A549 (cell line): ENCODE data around the gene SV2C. TPM values are rescaled to one million over a fixed set of nuclear protein-coding genes. Genes with fewer than 3 reads are reported as not detected.
"Not testable (repeated sequence)": the region's sequence is repeated elsewhere in the genome, so short reads cannot be mapped to it uniquely, and the experiment has no call there.

Experiments used
- ATAC-seq, 2 experiments: fragments of 200-7000 bp in 1 of 2; fragments of >200 bp in 1 of 2; cut with Nextera tagmentation in 1 of 2; cut with Tn5 transposase in 1 of 2; 3 replicates each; pipeline versions ENCODE4 v1.8.0 to v1.9.1; 2018 to 2020; ENCODE audit warnings: mild to moderate bottlenecking in 1 of 2, moderate library complexity in 1 of 2
- CTCF ChIA-PET: fragments of 300-600 bp; sonication (Branson Sonifier 250); formaldehyde crosslinking; extraction: SDS; loops from one replicate; lab custom pipeline; 2021; ENCODE audit warnings: antibody characterized with exemption, inconsistent platforms; lab: Yijun Ruan, JAX
- POLR2A ChIA-PET: fragments of 350-600 bp; formaldehyde crosslinking; extraction: SDS; loops from one replicate; lab custom pipeline; 2021; ENCODE audit warnings: antibody characterized with exemption, inconsistent platforms; lab: Yijun Ruan, JAX
- DNase-seq, 2 experiments: peaks; one replicate each; pipeline versions ENCODE4 v3.0.0 to v3.0.0-alpha.2; 2011 to 2016; ENCODE audit warnings: low read depth in 1 of 2, low spot score in 1 of 2
- FAIRE-seq: peaks from 2 replicates; lab custom pipeline; 2011; peaks lifted over from hg19 to GRCh38; lab: Jason Lieb, UNC
- H3K27ac ChIP-seq, 2 experiments: fragments of >200 bp; sonication (Bioruptor Twin); formaldehyde crosslinking; 3 replicates each; pipeline ENCODE4 v1.5.1; 2016 to 2017
- H3K4me1 ChIP-seq: fragments of >200 bp; sonication (Bioruptor Twin); formaldehyde crosslinking; 3 replicates; pipeline ENCODE4 v1.6.1; 2016
- H3K4me2 ChIP-seq: fragments of >200 bp; sonication (Bioruptor Twin); formaldehyde crosslinking; 3 replicates; pipeline ENCODE4 v1.6.1; 2016
- H3K4me3 ChIP-seq: fragments of >200 bp; sonication (Bioruptor Twin); formaldehyde crosslinking; 3 replicates; pipeline ENCODE4 v1.5.1; 2016
- H3K9me3 ChIP-seq: fragments of >200 bp; sonication (Bioruptor Twin); formaldehyde crosslinking; 3 replicates; pipeline ENCODE4 v1.6.1; 2016
- BCL3 ChIP-seq: fragments of >200 bp; sonication (Bioruptor Twin); formaldehyde crosslinking; IDR thresholded peaks from 3 replicates; pipeline ENCODE4 v1.6.1; 2016
- CEBPB ChIP-seq, 2 experiments: fragments of >200 bp in 1 of 2; sonication (Bioruptor Twin) in 1 of 2; formaldehyde crosslinking in 1 of 2; IDR thresholded peaks; 2 replicates each; pipeline ENCODE4 v1.6.1; 2012 to 2016
- CHD4 ChIP-seq: fragments of 200-600 bp; sonication (generic); IDR thresholded peaks from 2 replicates; pipeline ENCODE4 v1.6.1; 2016; ENCODE audit warnings: antibody characterized with exemption, mild to moderate bottlenecking, borderline replicate concordance
- E2F6 ChIP-seq: IDR thresholded peaks from 2 replicates; pipeline ENCODE4 v1.6.1; 2012; ENCODE audit warnings: low read depth, borderline replicate concordance
- EHMT2 ChIP-seq: fragments of 200-600 bp; sonication (generic); IDR thresholded peaks from 2 replicates; pipeline ENCODE4 v1.6.1; 2016; ENCODE audit warnings: antibody characterized with exemption, low read depth, mild to moderate bottlenecking, moderate library complexity
- ELK1 ChIP-seq: fragments of 150-350 bp; IDR thresholded peaks from 2 replicates; pipeline ENCODE4 v1.6.1; 2014; ENCODE audit warnings: low read depth, mild to moderate bottlenecking, low read length
- FOSL2 ChIP-seq, 2 experiments: fragments of 450-650 bp in 1 of 2; fragments of >200 bp in 1 of 2; sonication (Bioruptor Twin) in 1 of 2; formaldehyde crosslinking; IDR thresholded peaks; 2 replicates each; pipeline versions ENCODE4 v1.5.0 to v1.6.1; 2016 to 2020; ENCODE audit warnings: mild to moderate bottlenecking in 1 of 2, moderate library complexity in 1 of 2
- HDAC2 ChIP-seq: fragments of 200-600 bp; sonication (generic); IDR thresholded peaks from 2 replicates; pipeline ENCODE4 v1.6.1; 2016
- HES2 ChIP-seq: fragments of >200 bp; sonication (Bioruptor Twin); formaldehyde crosslinking; IDR thresholded peaks from 2 replicates; pipeline ENCODE4 v1.6.1; 2016
- HEYL ChIP-seq: fragments of 250-450 bp; sonication (Bioruptor Pico); IDR thresholded peaks from 2 replicates; pipeline ENCODE4 v1.8.0; 2021; ENCODE audit warnings: mild to moderate bottlenecking, moderate library complexity
- KDM1A ChIP-seq: fragments of 200-600 bp; sonication (generic); IDR thresholded peaks from 2 replicates; pipeline ENCODE4 v1.6.1; 2016; ENCODE audit warnings: low read depth, mild to moderate bottlenecking
- NPAS2 ChIP-seq: fragments of 250-450 bp; sonication (Bioruptor Pico); IDR thresholded peaks from 2 replicates; pipeline ENCODE4 v1.8.0; 2022; ENCODE audit warnings: mild to moderate bottlenecking, moderate library complexity, borderline replicate concordance
- RCOR1 ChIP-seq: fragments of 150-350 bp; IDR thresholded peaks from 2 replicates; pipeline ENCODE4 v1.6.1; 2014; ENCODE audit warnings: antibody characterized with exemption, low read length, low read depth
- SMC3 ChIP-seq: fragments of >200 bp; sonication (Bioruptor Twin); formaldehyde crosslinking; IDR thresholded peaks from 3 replicates; pipeline ENCODE4 v1.6.1; 2018; ENCODE audit warnings: inconsistent platforms
- SREBF2 ChIP-seq: fragments of 450-650 bp; IDR thresholded peaks from 2 replicates; pipeline ENCODE4 v1.6.1; 2014; ENCODE audit warnings: mild to moderate bottlenecking, moderate library complexity
- TFCP2L1 ChIP-seq: fragments of 250-450 bp; sonication (Bioruptor Pico); IDR thresholded peaks from 2 replicates; pipeline ENCODE4 v1.5.0; 2021; ENCODE audit warnings: mild to moderate bottlenecking
- USF2 ChIP-seq: fragments of 450-650 bp; IDR thresholded peaks from 2 replicates; pipeline ENCODE4 v1.6.1; 2014; ENCODE audit warnings: antibody characterized with exemption
- ZFP36 ChIP-seq: fragments of 450-650 bp; IDR thresholded peaks from 2 replicates; pipeline ENCODE4 v1.6.1; 2014; ENCODE audit warnings: borderline replicate concordance; ENCODE audit not compliant: partially characterized antibody
- WGBS: methylation state at CpG from one replicate; pipeline ENCODE4 v1.1.6; 2017; ENCODE audit errors: missing lambda C conversion rate; 5-methylcytosine and 5-hydroxymethylcytosine counted together
- polyA plus RNA-seq, 4 experiments: library from polyadenylated mRNA; depleted of rRNA in 3 of 4; stranded (reverse); fragments of >200 nt; fragmentation: RNase III in 1 of 4; extraction: RNeasy Plus Mini Kit Qiagen cat#74134 plus additional on column Dnase treatment in 1 of 4; gene quantifications; 2 replicates in 3 of 4; 3 replicates in 1 of 4; pipeline ENCODE4 v1.2.3, GENCODE V29; 2011 to 2017

SV2C gene
- polyA plus RNA-seq, 2 of the 4 experiments (the other 2 are of a cell fraction): not detected

GRCh38 chr5:76084496-76085242 is 1.5 kb downstream of the SV2C start:
- 37% methylated on average over 20 of the region's 74 CpGs for WGBS
- H3K4me2 ChIP-seq: peak overlapping the region; percentile 82
- CTCF ChIA-PET: no interaction called here

GRCh38 chr5:76085243-76085579 is 2.0 kb downstream of the SV2C start:
- 38% methylated on average over 7 of the region's 7 CpGs for WGBS
- FAIRE-seq: no peak
- POLR2A ChIA-PET: no interaction called here
- H3K4me3 ChIP-seq: no peak overlapping the region
- no peak overlapping the region; the same call in 2 of the 3 replicates for H3K4me2 ChIP-seq
- TF ChIP-seq CEBPB (IDR thresholded peaks at IDR 0.05) (no peak), RCOR1 (no peak), SREBF2 (no peak), EHMT2 (no peak), CHD4 (no peak), E2F6 (no peak), ELK1 (no peak)
- H3K4me1 ChIP-seq: peaks cover 7% of the 10 kb centered on the region; the same call in 1 of the 3 replicates
- no peak overlapping the region for H3K27ac ChIP-seq
- CTCF ChIA-PET: no interaction called here
- DNase-seq: no peak
- H3K9me3 ChIP-seq: no peaks in the 10 kb centered on the region
- ATAC-seq: no peak

More at GRCh38 chr5:76084496-76085242, 1.5 kb downstream of the SV2C start:
- ATAC-seq (no peak), FAIRE-seq (no peak), DNase-seq (no peak)
- Histone ChIP-seq H3K4me3 (peak overlapping the region; percentile 25; the same call in 1 of the 3 replicates), H3K9me3 (no peaks in the 10 kb centered on the region), H3K27ac (no peak overlapping the region), H3K4me1 (peaks cover 7% of the 10 kb centered on the region; the same call in 1 of the 3 replicates)
- POLR2A ChIA-PET: no interaction called here
- TF ChIP-seq NPAS2 (CRISPR knock-in tag): no peak
- TF ChIP-seq KDM1A: no peak
- no peak for TF ChIP-seq USF2
- TF ChIP-seq FOSL2 (IDR thresholded peaks at IDR 0.05): no peak
- no peak for TF ChIP-seq FOSL2 (CRISPR knock-in tag; IDR thresholded peaks at IDR 0.05)
- no peak for TF ChIP-seq SMC3
- no peak for TF ChIP-seq BCL3
- no peak for TF ChIP-seq HES2
- TF ChIP-seq HDAC2: no peak
- no peak for TF ChIP-seq HEYL (CRISPR knock-in tag)
- TF ChIP-seq, all 56 proteins: peak for 0

GRCh38 chr5:76086095-76086494 is 2.9 kb downstream of the SV2C start:
- no peak for ATAC-seq
- Histone ChIP-seq H3K4me2 (no peak overlapping the region), H3K4me1 (peaks cover 7% of the 10 kb centered on the region; the same call in 1 of the 3 replicates), H3K4me3 (no peak overlapping the region), H3K27ac (no peak overlapping the region), H3K9me3 (no peaks in the 10 kb centered on the region)
- no peak for FAIRE-seq
- 43% methylated on average over 4 of the region's 4 CpGs for WGBS
- no peak for DNase-seq
- ChIA-PET POLR2A (no interaction called here), CTCF (no interaction called here)
- TF ChIP-seq USF2: peak; percentile 21; the same call in 1 of the 2 replicates
- no peak for TF ChIP-seq TFCP2L1 (CRISPR knock-in tag)
- TF ChIP-seq E2F6: no peak
- no peak for TF ChIP-seq RCOR1
- no peak for TF ChIP-seq ZFP36
- no peak for TF ChIP-seq ELK1

- H3K27ac ChIP-seq, H3K9me3 ChIP-seq, ATAC-seq, DNase-seq, FAIRE-seq, H3K4me3 ChIP-seq, POLR2A ChIA-PET, H3K4me2 ChIP-seq, H3K4me1 ChIP-seq: not testable (repeated sequence)
- WGBS: 0% methylated on average over 2 of the region's 2 CpGs
- CTCF ChIA-PET: interaction anchor here (0.7 kb wide), 1 partner anchor 9 kb away, joined by 3 read pairs; no protein-coding TSS in a partner anchor
Observed at GRCh38 chr5:76089156-76089555, 6.0 kb downstream of the SV2C start.
